ENCODE measurements around the gene ECT2L. TPM values are rescaled to one million over a fixed set of nuclear protein-coding genes. Genes with fewer than 3 reads are reported as not detected.

The ECT2L gene
- total RNA-seq, 2 donors from 2014 or later = not detected

DNA sequence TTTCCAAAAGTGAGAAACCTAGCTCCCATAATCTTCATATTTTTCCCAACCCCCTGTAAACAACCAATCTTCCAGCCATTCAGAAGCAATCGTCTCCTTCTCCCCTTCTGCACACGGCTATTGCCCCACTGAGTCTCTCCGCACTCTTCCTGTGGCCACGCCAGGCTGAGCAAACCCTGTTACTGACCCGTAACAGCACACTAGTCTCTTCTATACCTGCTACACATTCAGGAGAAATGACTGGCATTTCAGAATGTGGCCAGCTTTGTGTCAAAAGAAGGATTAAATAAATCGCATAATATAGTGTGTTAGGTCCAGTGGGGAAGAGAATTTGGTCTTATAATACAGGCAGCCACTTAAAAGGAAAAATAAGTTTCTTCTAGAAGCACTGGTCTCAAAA, 41.4 kb downstream of the ECT2L start:
- WGBS, 2 experiments (ENCODE audit: insufficient coverage in 1 of 2, insufficient read length in 1 of 2) = 90% methylated on average over 6 of the region's 6 CpGs; no CpG with 5 or more reads in 1 of the 2 experiments
- Histone ChIP-seq H3K27ac (ENCODE audit: low read depth, low read length) (no peak overlapping the region), H3K9ac (ENCODE audit: extremely low read depth, low read length, poor library complexity, severe bottlenecking) (no peak overlapping the region), H3K36me3 (ENCODE audit: control insufficient read depth, insufficient read depth, low read length) (no peaks in the 10 kb centered on the region), H3K4me1 (ENCODE audit: control insufficient read depth, insufficient read depth, low read length) (no peaks in the 10 kb centered on the region), H3K4me3 (ENCODE audit: low read length) (no peak overlapping the region), H3K27me3 (ENCODE audit: control insufficient read depth, insufficient read depth, low read length, poor library complexity, severe bottlenecking) (no peaks in the 10 kb centered on the region), H3K9me3 (ENCODE audit: control insufficient read depth, low read length) (peaks cover 5% of the 10 kb centered on the region)
- no peak overlapping the region for H3K27ac Mint-ChIP-seq
- no peak for DNase-seq
- H3K4me1 Mint-ChIP-seq = no peaks in the 10 kb centered on the region
- TF ChIP-seq CTCF (conservative IDR thresholded peaks at IDR 0.05) = no peak
- H3K9me3 Mint-ChIP-seq = no peaks in the 10 kb centered on the region
- no peaks in the 10 kb centered on the region for H3K36me3 Mint-ChIP-seq (ENCODE audit: low read depth)
- no peaks in the 10 kb centered on the region for H3K27me3 Mint-ChIP-seq (ENCODE audit: insufficient read depth)
- no peak overlapping the region for H3K4me3 Mint-ChIP-seq

DNA sequence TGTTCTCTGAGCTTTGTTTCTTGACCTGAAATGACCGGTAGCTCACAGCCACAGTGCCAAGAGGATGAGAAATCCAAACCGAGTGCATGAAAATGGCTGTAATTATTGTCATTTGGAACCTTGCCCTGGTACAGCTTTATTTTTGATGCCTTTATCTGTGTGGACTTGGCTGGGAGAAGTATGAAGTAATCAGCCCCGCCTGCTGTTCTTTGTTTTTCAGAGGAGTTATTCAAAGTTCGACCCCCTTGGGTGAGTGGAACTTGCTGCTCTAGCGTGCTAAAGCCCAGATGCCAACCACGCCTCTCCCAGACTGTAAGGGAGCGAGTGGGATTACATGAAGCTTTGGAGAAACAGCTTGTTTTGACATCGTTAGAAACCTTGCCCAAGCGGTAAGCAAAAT, 48.3 kb downstream of the ECT2L start:
- peak; percentile 55 for DNase-seq
- H3K9me3 ChIP-seq (ENCODE audit: control insufficient read depth, low read length) = peaks cover 5% of the 10 kb centered on the region
- Mint-ChIP-seq H3K4me1 (peaks cover 6% of the 10 kb centered on the region), H3K27me3 (ENCODE audit: insufficient read depth) (no peaks in the 10 kb centered on the region), H3K4me3 (no peak overlapping the region), H3K9me3 (peaks cover 4% of the 10 kb centered on the region), H3K27ac (no peak overlapping the region), H3K36me3 (ENCODE audit: low read depth) (no peaks in the 10 kb centered on the region)
- H3K27ac ChIP-seq (ENCODE audit: low read depth, low read length) = no peak overlapping the region
- 60 to 67% methylated on average over 2 to 9 of the region's 9 CpGs for WGBS, 2 experiments (ENCODE audit: insufficient coverage in 1 of 2, insufficient read length in 1 of 2)
- TF ChIP-seq CTCF (conservative IDR thresholded peaks at IDR 0.05) = no peak
- H3K4me3 ChIP-seq (ENCODE audit: low read length) = no peak overlapping the region
- H3K9ac ChIP-seq (ENCODE audit: extremely low read depth, low read length, poor library complexity, severe bottlenecking) = no peak overlapping the region
- H3K36me3 ChIP-seq (ENCODE audit: control insufficient read depth, insufficient read depth, low read length) = no peaks in the 10 kb centered on the region
- H3K27me3 ChIP-seq (ENCODE audit: control insufficient read depth, insufficient read depth, low read length, poor library complexity, severe bottlenecking) = no peaks in the 10 kb centered on the region
- H3K4me1 ChIP-seq (ENCODE audit: control insufficient read depth, insufficient read depth, low read length) = no peaks in the 10 kb centered on the region

DNA sequence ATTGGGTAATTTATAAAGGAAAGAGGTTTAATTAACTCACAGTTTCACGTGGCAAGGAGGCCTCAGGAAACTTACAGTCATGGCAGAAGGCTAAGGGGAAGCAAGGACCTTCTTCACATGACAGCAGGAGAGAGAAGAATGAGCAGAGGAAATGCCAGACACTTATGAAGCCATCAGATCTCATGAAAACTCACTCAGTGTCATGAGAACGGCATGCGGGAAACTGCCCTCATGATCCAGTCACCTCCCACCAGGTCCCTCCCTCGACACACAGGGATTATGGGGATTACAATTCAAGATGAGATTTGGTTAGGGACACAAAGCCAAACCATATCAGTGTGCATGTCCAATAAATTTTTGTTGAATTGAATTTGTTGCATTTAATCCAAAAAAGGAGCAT, 52.0 kb downstream of the ECT2L start:
- H3K4me1 Mint-ChIP-seq = peaks cover 6% of the 10 kb centered on the region

More for the DNA sequence above, 52.0 kb downstream of the ECT2L start:
- H3K27me3 ChIP-seq (ENCODE audit: control insufficient read depth, insufficient read depth, low read length, poor library complexity, severe bottlenecking) = no peaks in the 10 kb centered on the region
- Mint-ChIP-seq H3K36me3 (ENCODE audit: low read depth) (no peaks in the 10 kb centered on the region), H3K27me3 (ENCODE audit: insufficient read depth) (peaks cover 2% of the 10 kb centered on the region), H3K4me3 (no peak overlapping the region), H3K27ac (no peak overlapping the region), H3K9me3 (peaks cover 2% of the 10 kb centered on the region)
- H3K27ac ChIP-seq (ENCODE audit: low read depth, low read length) = no peak overlapping the region
- 80 to 89% methylated on average over 2 to 4 of the region's 4 CpGs for WGBS, 2 experiments (ENCODE audit: insufficient coverage in 1 of 2, insufficient read length in 1 of 2)
- no peaks in the 10 kb centered on the region for H3K4me1 ChIP-seq (ENCODE audit: control insufficient read depth, insufficient read depth, low read length)
- H3K4me3 ChIP-seq (ENCODE audit: low read length) = no peak overlapping the region
- no peak overlapping the region for H3K9ac ChIP-seq (ENCODE audit: extremely low read depth, low read length, poor library complexity, severe bottlenecking)
- no peaks in the 10 kb centered on the region for H3K36me3 ChIP-seq (ENCODE audit: control insufficient read depth, insufficient read depth, low read length)
- no peaks in the 10 kb centered on the region for H3K9me3 ChIP-seq (ENCODE audit: control insufficient read depth, low read length)
- no peak for DNase-seq
- TF ChIP-seq CTCF (conservative IDR thresholded peaks at IDR 0.05) = no peak
